ENCODE results near the gene ZNF225.

- TF ChIP-seq CTCF (IDR thresholded peaks at IDR 0.05; ENCODE audit: low read depth, low read length, poor library complexity, severe bottlenecking): no peak
- no peak for TF ChIP-seq EZH2phosphoT487 (IDR thresholded peaks at IDR 0.05; ENCODE audit: borderline replicate concordance, low read length)
Observed at GRCh38 chr19:44164673-44165512, 51.7 kb downstream of the ZNF225 start, which contains the start of gene ZNF226.
